ENCODE results near the gene AFTPH.
A peak's percentile ranks its signal among the peaks of the same experiment; 100 is the strongest.

The AFTPH gene

DNA sequence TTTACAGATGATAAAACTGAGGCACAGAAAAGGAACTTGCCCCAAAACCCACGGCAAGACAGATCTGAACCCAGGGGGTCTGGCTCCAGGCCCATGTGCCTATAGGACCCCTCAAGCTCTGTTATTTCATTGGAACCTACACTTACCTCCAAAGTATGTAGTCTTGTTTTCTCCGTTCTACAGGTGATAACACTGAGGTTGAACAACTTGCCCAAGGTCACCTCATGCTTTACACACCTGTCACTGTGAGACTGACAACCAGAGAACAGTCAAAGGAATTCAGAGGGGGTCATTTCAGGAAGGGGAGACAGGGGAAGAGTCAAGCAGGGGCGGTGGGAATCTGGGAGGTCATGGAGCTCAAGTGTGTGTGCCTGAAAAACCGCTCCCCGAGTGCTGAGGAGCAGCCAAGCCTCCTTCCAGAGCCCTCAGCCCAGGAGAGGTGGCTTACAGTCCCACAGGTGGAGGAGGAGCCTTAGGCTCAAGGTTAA, 81.9 kb downstream of the AFTPH start:
- Histone ChIP-seq H3K27ac (ENCODE audit: low read depth, low read length) (no peak overlapping the region), H3K4me1 (ENCODE audit: control insufficient read depth, low read length) (peaks cover 27% of the 10 kb centered on the region), H3F3A (ENCODE audit: control insufficient read depth, insufficient read depth) (no peaks in the 10 kb centered on the region), H3K4me3 (ENCODE audit: low read length) (no peak overlapping the region), H3K27me3 (ENCODE audit: control insufficient read depth, low read length) (peaks cover 6% of the 10 kb centered on the region), H3K79me2 (ENCODE audit: control insufficient read depth, low read length) (no peaks in the 10 kb centered on the region), H3K9me3 (ENCODE audit: control insufficient read depth, insufficient read depth, low read length) (no peaks in the 10 kb centered on the region), H3K9me2 (replicated peaks; ENCODE audit: control insufficient read depth, low read length) (no peaks in the 10 kb centered on the region), H3K36me3 (ENCODE audit: control insufficient read depth, low read length) (no peaks in the 10 kb centered on the region), H4K20me1 (ENCODE audit: control insufficient read depth, insufficient read depth, low read depth, low read length) (no peaks in the 10 kb centered on the region), H3K4me2 (ENCODE audit: low read length) (no peak overlapping the region)
- TF ChIP-seq CTCF (IDR thresholded peaks at IDR 0.05; ENCODE audit: low read depth, low read length, poor library complexity, severe bottlenecking) (no peak), EZH2phosphoT487 (IDR thresholded peaks at IDR 0.05; ENCODE audit: borderline replicate concordance, low read length) (no peak)

GRCh38 chr2:64606479-64607363, 82.6 kb downstream of the AFTPH start:
- no peaks in the 10 kb centered on the region for H3F3A ChIP-seq (ENCODE audit: control insufficient read depth, insufficient read depth)
- H3K9me2 ChIP-seq (replicated peaks; ENCODE audit: control insufficient read depth, low read length), result no peaks in the 10 kb centered on the region
- peaks cover 6% of the 10 kb centered on the region for H3K27me3 ChIP-seq (ENCODE audit: control insufficient read depth, low read length)
- H3K4me3 ChIP-seq (ENCODE audit: low read length), result peak overlapping the region; percentile 9; the same call in 1 of the 2 replicates
- H3K9me3 ChIP-seq (ENCODE audit: control insufficient read depth, insufficient read depth, low read length), result no peaks in the 10 kb centered on the region
- no peak overlapping the region for H3K27ac ChIP-seq (ENCODE audit: low read depth, low read length)
- no peaks in the 10 kb centered on the region for H3K79me2 ChIP-seq (ENCODE audit: control insufficient read depth, low read length)
- peaks cover 27% of the 10 kb centered on the region for H3K4me1 ChIP-seq (ENCODE audit: control insufficient read depth, low read length)
- H3K36me3 ChIP-seq (ENCODE audit: control insufficient read depth, low read length), result no peaks in the 10 kb centered on the region
- H3K4me2 ChIP-seq (ENCODE audit: low read length), result peak overlapping the region; percentile 33
- TF ChIP-seq EZH2phosphoT487 (IDR thresholded peaks at IDR 0.05; ENCODE audit: borderline replicate concordance, low read length) (no peak), CTCF (IDR thresholded peaks at IDR 0.05; ENCODE audit: low read depth, low read length, poor library complexity, severe bottlenecking) (no peak)
- H4K20me1 ChIP-seq (ENCODE audit: control insufficient read depth, insufficient read depth, low read depth, low read length), result no peaks in the 10 kb centered on the region

DNA sequence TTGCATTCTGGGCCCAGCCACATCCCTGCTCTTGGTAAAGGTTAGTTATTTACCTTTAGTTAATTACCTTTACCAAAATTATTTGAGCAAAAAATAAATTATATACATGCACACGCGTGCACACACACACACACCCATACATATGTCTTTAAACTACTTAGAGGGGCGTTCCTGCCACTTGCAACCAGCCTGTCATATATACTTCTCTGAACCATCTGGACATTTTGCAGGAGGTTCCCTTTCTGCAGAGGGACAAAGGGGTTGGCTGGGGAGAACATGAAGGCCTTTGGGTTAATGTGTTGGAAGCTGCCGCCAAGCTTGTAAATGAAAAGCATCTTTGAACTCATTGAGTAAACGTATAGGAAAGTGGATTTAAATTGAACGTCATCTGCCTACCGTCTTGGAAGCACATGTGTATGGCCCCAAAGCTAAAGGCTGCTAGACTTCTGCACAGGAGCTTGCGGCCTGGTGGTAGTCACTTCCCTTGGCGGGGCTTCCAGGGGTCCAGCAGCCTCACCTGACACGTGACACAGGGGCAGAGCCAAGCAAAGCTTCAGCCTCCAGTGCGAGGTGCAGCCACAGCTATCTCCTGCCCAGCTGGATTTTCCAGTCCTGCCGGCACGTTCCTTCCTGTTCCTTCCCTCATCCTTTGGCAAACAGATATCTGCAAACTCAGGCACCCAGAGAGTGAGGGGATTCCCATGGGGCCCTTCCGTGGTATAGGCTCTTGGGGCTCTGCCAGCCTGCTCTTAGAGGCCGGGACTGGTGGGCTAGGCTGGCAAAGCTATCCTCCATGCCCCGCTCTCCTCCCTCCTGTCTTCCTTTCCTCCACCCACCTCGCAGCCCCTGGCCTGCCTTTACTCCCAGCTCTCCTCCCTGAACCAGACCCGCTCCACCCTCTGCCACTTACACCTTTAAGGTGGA, 83.5 kb downstream of the AFTPH start:
- Histone ChIP-seq H3K4me2 (ENCODE audit: low read length) (peak overlapping the region; percentile 33), H3K36me3 (ENCODE audit: control insufficient read depth, low read length) (no peaks in the 10 kb centered on the region), H3K27ac (ENCODE audit: low read depth, low read length) (no peak overlapping the region), H3K4me1 (ENCODE audit: control insufficient read depth, low read length) (peaks cover 27% of the 10 kb centered on the region), H3F3A (ENCODE audit: control insufficient read depth, insufficient read depth) (no peaks in the 10 kb centered on the region), H4K20me1 (ENCODE audit: control insufficient read depth, insufficient read depth, low read depth, low read length) (no peaks in the 10 kb centered on the region), H3K27me3 (ENCODE audit: control insufficient read depth, low read length) (peaks cover 6% of the 10 kb centered on the region), H3K79me2 (ENCODE audit: control insufficient read depth, low read length) (no peaks in the 10 kb centered on the region), H3K9me2 (replicated peaks; ENCODE audit: control insufficient read depth, low read length) (no peaks in the 10 kb centered on the region), H3K4me3 (ENCODE audit: low read length) (0 out of 2 replicates have a peak overlapping the region, but pooled peaks have one; percentile 9), H3K9me3 (ENCODE audit: control insufficient read depth, insufficient read depth, low read length) (no peaks in the 10 kb centered on the region)
- TF ChIP-seq CTCF (IDR thresholded peaks at IDR 0.05; ENCODE audit: low read depth, low read length, poor library complexity, severe bottlenecking) (no peak), EZH2phosphoT487 (IDR thresholded peaks at IDR 0.05; ENCODE audit: borderline replicate concordance, low read length) (no peak)
